Pancreas (tissue), 10 donors: ENCODE data around the gene SHROOM4. TPM values are rescaled to one million over a fixed set of nuclear protein-coding genes. Genes with fewer than 3 reads are reported as not detected.

Experiments
- ATAC-seq, 4 donors: fragments of 200-7000 bp; cut with Tn5 transposase; one replicate each; pipeline versions ENCODE4 v1.8.0 to v1.9.1; 2020; ENCODE audit warnings: mild to moderate bottlenecking in 4 of 4, moderate library complexity in 4 of 4
- DNase-seq, 6 donors: peaks; one replicate each; pipeline ENCODE4 v3.0.0-alpha.2; 2020
- FAIRE-seq: peaks from 2 replicates; lab custom pipeline; 2012; peaks lifted over from hg19 to GRCh38; lab: Jason Lieb, UNC
- H3K27ac ChIP-seq, 4 donors: fragments of 200-600 bp; sonication (generic); 1 replicate in 3 of 4; 2 replicates in 1 of 4; pipeline versions ENCODE4 v1.5.0 to v1.8.0; 2020
- H3K27me3 ChIP-seq, 4 donors: fragments of 200-600 bp; one replicate each; pipeline ENCODE4 v1.8.0; 2021
- H3K36me3 ChIP-seq, 3 donors: fragments of 200-600 bp; sonication (generic) in 1 of 3; one replicate each; pipeline versions ENCODE4 v1.5.0 to v1.8.0; 2020 to 2021
- H3K4me1 ChIP-seq, 3 donors: fragments of 200-600 bp; one replicate each; pipeline ENCODE4 v1.8.0; 2021
- H3K4me3 ChIP-seq, 4 donors: fragments of 200-600 bp; sonication (generic) in 2 of 4; one replicate each; pipeline versions ENCODE4 v1.5.0 to v1.8.0; 2020 to 2021
- H3K9me3 ChIP-seq, 4 donors: fragments of 200-600 bp; one replicate each; pipeline ENCODE4 v1.8.0; 2021
- WGBS, 2 donors: extraction: QIAGEN DNeasy Blood & Tissue Kit; methylation state at CpG; one replicate each; pipeline ENCODE4 v1.1.7; 2013; 5-methylcytosine and 5-hydroxymethylcytosine counted together
- intact Hi-C, 3 donors: fragments of 100-400 bp; cut with DNase I; formaldehyde crosslinking; loops; one replicate each; pipeline versions ENCODE4 v1.11.1 to v1.14.2; 2022
- polyA plus RNA-seq, 2 donors: library from polyadenylated mRNA; stranded (reverse); fragments of 200-250 nt; gene quantifications; one replicate each; pipeline ENCODE4 v1.2.3, GENCODE V29; 2013
- total RNA-seq, 6 donors: library from RNA; stranded (reverse); fragmentation: NEBNext Ultra II Directional in 4 of 6; extraction: Animal tissue kit (Norgen Biotek cat#: 25700) in 4 of 6; gene quantifications; one replicate each; pipeline versions ENCODE4 v1.2.1 to v1.2.4, GENCODE V29; 2021 to 2023
- TF ChIP-seq, protein P1 (sequence below), 4 donors: fragments of 200-600 bp; sonication (generic) in 3 of 4; IDR thresholded peaks; one replicate each; pipeline versions ENCODE4 v1.5.0 to v1.8.0; 2021; ENCODE audit warnings: antibody characterized with exemption in 4 of 4
- donor health status: healthy with polysubstance abuse.
- donor health status: DM: no; HTN: no; CAD: no; lungs with moderate emphysema.
- donor health status: DM: no; HTN: no; CAD: no.
- donor health status: control.
- donor health status: control.
- donor health status: Bipolar disorder and iron deficiency.
- donor health status: DM: yes; HTN: yes; CAD: no.
- donor health status: DM: no; HTN: no; CAD: no.
- donor health status: DM: no; HTN: no; CAD: no.
- donor health status: DM: yes; HTN: yes; CAD: no.

SHROOM4 gene
- total and polyA plus RNA-seq, 8 donors, result 0.46 to 1.7 (median 0.98) TPM

DNA sequence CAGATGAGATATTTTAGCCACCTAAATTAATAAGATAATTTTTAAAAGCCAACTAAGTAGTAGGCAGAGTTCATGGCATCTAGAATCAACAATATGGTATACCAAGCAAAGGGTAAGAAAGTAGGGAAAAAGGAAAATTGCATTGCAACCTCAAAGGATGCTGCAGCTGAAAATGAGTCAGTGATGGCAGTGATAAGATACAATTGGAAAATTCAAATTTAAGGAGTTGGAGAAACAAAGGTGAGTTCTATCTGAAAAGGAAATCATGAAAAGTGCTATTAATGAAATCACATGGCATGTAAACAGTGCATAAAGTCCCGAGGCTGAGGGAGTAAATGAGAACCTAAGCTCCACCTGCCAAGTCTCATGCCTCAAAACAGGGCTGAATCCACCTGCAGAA lies 33.9 kb downstream of the SHROOM4 start:
- no peak overlapping the region for H3K4me3 ChIP-seq
- ATAC-seq, result no peak
- intact Hi-C loops, result no loop called here
- no peaks in the 10 kb centered on the region for H3K4me1 ChIP-seq
- H3K27me3 ChIP-seq, result peaks cover 0 to under 1% (median 0%) of the 10 kb centered on the region in 4 donors
- no peak for DNase-seq
- FAIRE-seq, result no peak
- no peaks in the 10 kb centered on the region for H3K36me3 ChIP-seq
- TF ChIP-seq, protein P1, sequence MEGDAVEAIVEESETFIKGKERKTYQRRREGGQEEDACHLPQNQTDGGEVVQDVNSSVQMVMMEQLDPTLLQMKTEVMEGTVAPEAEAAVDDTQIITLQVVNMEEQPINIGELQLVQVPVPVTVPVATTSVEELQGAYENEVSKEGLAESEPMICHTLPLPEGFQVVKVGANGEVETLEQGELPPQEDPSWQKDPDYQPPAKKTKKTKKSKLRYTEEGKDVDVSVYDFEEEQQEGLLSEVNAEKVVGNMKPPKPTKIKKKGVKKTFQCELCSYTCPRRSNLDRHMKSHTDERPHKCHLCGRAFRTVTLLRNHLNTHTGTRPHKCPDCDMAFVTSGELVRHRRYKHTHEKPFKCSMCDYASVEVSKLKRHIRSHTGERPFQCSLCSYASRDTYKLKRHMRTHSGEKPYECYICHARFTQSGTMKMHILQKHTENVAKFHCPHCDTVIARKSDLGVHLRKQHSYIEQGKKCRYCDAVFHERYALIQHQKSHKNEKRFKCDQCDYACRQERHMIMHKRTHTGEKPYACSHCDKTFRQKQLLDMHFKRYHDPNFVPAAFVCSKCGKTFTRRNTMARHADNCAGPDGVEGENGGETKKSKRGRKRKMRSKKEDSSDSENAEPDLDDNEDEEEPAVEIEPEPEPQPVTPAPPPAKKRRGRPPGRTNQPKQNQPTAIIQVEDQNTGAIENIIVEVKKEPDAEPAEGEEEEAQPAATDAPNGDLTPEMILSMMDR (IDR thresholded peaks at IDR 0.05), result no peak
- H3K9me3 ChIP-seq, result no peaks in the 10 kb centered on the region
- no peak overlapping the region for H3K27ac ChIP-seq
- WGBS, 2 donors, result 19 to 23% methylated on average over 1 of the region's 1 CpG

DNA sequence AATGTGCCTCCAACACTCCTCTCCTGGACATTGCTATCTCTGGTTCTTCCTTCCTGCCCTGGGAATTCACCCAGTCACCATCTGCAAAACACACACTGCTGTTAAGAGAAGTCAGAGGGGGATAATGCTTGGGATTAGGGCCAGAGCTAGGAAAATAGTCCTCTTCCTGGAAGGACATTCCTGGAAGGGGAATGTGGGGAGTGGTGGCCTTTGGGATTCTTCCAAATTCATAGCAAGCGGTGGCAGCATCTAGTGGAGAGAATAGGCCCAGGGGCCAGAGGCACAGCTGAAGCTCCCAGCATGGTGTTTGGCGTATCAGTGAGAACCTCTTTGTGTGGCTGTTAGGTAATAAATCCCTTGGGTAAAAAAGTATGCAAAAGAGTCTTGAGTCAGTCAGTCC lies 34.3 kb downstream of the SHROOM4 start:
- Histone ChIP-seq H3K27me3 (no peaks in the 10 kb centered on the region), H3K4me3 (no peak overlapping the region), H3K4me1 (no peaks in the 10 kb centered on the region), H3K36me3 (no peaks in the 10 kb centered on the region), H3K27ac (no peak overlapping the region), H3K9me3 (no peaks in the 10 kb centered on the region)
- WGBS, 2 donors, result 62 to 76% methylated on average over 2 of the region's 2 CpGs
- no peak for ATAC-seq
- intact Hi-C loops, result no loop called here
- DNase-seq, result no peak
- TF ChIP-seq, protein P1 (IDR thresholded peaks at IDR 0.05), result no peak
- no peak for FAIRE-seq

DNA sequence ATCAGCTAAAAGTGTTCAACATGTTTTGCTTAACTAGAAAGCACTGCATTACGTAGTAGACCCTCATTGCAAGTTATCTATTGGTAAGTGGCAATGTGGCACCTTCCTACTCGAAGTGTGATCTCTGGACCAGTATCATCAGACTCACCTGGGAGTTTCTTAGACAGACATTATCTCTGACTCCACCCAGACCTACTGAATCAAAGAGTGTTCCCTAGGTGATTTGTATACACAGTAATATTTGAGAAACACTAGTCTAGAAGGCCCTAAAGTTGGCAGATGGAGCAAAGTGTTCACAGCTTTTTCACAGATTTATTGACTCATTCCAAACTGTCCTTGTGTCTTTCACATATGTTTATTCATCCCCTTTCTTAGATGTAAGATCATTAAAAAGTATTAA lies 35.7 kb downstream of the SHROOM4 start:
- no peaks in the 10 kb centered on the region for H3K4me1 ChIP-seq
- no peaks in the 10 kb centered on the region for H3K9me3 ChIP-seq
- peak; percentile 87 for FAIRE-seq
- H3K27ac ChIP-seq, result no peak overlapping the region
- H3K27me3 ChIP-seq, result no peaks in the 10 kb centered on the region
- no peak overlapping the region for H3K4me3 ChIP-seq
- intact Hi-C loops, result no loop called here
- H3K36me3 ChIP-seq, result no peaks in the 10 kb centered on the region
- TF ChIP-seq, protein P1 (IDR thresholded peaks at IDR 0.05), result no peak
- no peak for ATAC-seq
- 67 to 70% methylated on average over 2 of the region's 2 CpGs for WGBS, 2 donors
- DNase-seq, result no peak

DNA sequence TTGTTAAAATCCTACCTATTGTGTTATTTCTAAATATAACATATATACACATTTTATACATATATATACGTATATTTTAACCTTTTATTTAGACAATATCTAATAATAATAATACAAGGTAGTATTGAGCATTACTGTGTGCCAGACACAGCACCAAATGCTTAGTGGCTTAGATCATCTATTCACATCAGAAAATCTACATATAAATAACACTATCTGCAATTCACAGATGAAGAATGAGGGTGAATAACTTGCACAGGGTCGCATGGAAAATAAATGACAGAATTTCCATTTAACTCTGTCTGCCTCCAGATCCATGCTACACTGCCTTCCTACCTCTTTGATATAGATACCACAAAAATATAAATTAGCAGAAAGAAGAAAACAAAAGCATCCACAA lies 37.7 kb downstream of the SHROOM4 start:
- Histone ChIP-seq H3K4me1 (no peaks in the 10 kb centered on the region), H3K36me3 (no peaks in the 10 kb centered on the region), H3K4me3 (no peak overlapping the region), H3K27ac (no peak overlapping the region), H3K9me3 (no peaks in the 10 kb centered on the region), H3K27me3 (no peaks in the 10 kb centered on the region)
- WGBS, 2 donors, result 51 to 66% methylated on average over 2 of the region's 2 CpGs
- ATAC-seq (no peak), DNase-seq (no peak), FAIRE-seq (no peak)
- intact Hi-C loops, result no loop called here
- TF ChIP-seq, protein P1 (IDR thresholded peaks at IDR 0.05), result no peak

DNA sequence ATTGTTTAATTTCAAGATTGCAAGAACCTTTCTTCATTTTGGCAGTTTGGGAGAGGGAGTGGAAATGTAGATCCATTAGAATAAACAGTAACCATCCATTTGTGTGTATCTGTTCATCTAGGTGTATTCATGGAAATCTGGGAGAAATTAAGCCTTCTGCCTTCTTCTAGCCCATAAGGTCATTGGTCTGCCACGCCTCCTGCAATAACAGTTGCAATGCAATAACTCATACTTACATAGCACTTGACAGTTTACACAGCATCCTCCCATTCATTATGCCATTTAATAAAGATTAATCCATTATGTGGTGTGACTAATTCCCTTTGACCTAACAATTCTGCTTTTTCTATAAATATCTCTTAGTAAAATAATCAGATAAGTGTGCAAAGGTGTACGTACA lies 42.6 kb downstream of the SHROOM4 start:
- intact Hi-C loops, result no loop called here
- H3K36me3 ChIP-seq, result no peaks in the 10 kb centered on the region
- FAIRE-seq (no peak), DNase-seq (no peak), ATAC-seq (no peak)
- H3K27me3 ChIP-seq, result no peaks in the 10 kb centered on the region
- TF ChIP-seq, protein P1 (IDR thresholded peaks at IDR 0.05), result no peak
- H3K4me1 ChIP-seq, result peaks cover 0 to 6% (median 2%) of the 10 kb centered on the region in 3 donors
- 67 to 80% methylated on average over 2 of the region's 2 CpGs for WGBS, 2 donors
- no peaks in the 10 kb centered on the region for H3K9me3 ChIP-seq
- no peak overlapping the region for H3K4me3 ChIP-seq
- H3K27ac ChIP-seq, result no peak overlapping the region
